Activated CD8-positive, alpha-beta memory T cell treated with anti-CD3 and anti-CD28 coated beads, Interleukin-2, amount 10 ng/mL, durations not matched to agents 7 days and 5 days (primary cell): ENCODE data around the gene TYRP1. TPM values are rescaled to one million over a fixed set of nuclear protein-coding genes. Genes with fewer than 3 reads are reported as not detected.
"Not testable (repeated sequence)": the region's sequence is repeated elsewhere in the genome, so short reads cannot be mapped to it uniquely, and the experiment has no call there.

ENCODE experiments used
- ATAC-seq: fragments of 150-1000 bp; cut with Tn5 transposase; one replicate; pipeline ENCODE4 v1.10.0; 2021; ENCODE audit warnings: moderate library complexity
- CTCF ChIA-PET: fragments of 350-600 bp; sonication (Branson Sonifier 250); formaldehyde crosslinking; loops from one replicate; lab custom pipeline; 2021; ENCODE audit warnings: antibody characterized with exemption; lab: Charles Lee
- DNase-seq: peaks from one replicate; pipeline ENCODE4 v3.0.0-alpha.2; 2020
- H3K27ac Mint-ChIP-seq: one replicate; pipeline ENCODE4 v1.8.0; 2021; ENCODE audit warnings: mild to moderate bottlenecking, mixed read lengths
- H3K27me3 Mint-ChIP-seq: one replicate; pipeline ENCODE4 v1.8.0; 2021; ENCODE audit warnings: mixed read lengths
- H3K36me3 Mint-ChIP-seq: one replicate; pipeline ENCODE4 v1.8.0; 2021; ENCODE audit warnings: mild to moderate bottlenecking, mixed read lengths
- H3K4me1 Mint-ChIP-seq: one replicate; pipeline ENCODE4 v1.8.0; 2021; ENCODE audit warnings: mixed read lengths
- H3K4me3 Mint-ChIP-seq: one replicate; pipeline ENCODE4 v1.8.0; 2021; ENCODE audit warnings: mild to moderate bottlenecking, moderate library complexity, mixed read lengths
- H3K9me3 Mint-ChIP-seq: one replicate; pipeline ENCODE4 v1.8.0; 2022; ENCODE audit warnings: low read depth, mixed read lengths
- total RNA-seq, 2 experiments: library from RNA; stranded (reverse); gene quantifications; one replicate each; pipeline ENCODE4 v1.2.3, GENCODE V29; 2021

TYRP1 gene
- total RNA-seq, 2 experiments from 2014 or later = not detected

DNA sequence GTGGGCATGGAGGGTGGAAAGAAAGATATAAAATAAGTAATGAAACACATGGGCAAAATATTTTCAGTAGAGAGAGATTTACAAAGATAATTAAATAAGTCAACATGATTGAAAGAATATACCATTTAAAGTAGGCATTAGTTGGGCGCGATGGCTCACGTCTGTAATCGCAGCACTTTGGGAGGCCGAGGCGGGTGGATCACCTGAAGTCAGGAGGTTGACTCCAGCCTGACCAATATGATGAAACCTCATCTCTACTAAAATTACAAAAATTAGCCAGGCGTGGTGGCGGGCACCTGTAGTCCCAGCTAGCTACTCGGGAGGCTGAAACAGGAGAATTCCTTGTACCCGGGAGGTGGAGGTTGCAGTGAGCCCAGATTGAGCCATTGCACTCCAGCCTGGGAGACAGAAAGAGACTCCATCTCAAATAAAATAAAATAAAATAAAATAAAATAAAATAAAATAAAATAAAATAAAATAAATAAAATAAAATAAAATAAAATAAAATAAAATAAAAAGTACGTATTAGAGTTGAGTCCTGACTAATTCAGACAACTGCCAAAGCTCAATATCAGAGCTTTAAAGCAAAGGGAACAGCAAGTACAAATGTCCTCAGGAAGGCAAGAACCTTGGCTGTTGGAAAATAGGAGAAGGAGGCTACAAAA, 15.6 kb upstream of the TYRP1 start:
- H3K4me1 Mint-ChIP-seq, H3K27me3 Mint-ChIP-seq, H3K36me3 Mint-ChIP-seq, H3K4me3 Mint-ChIP-seq, ATAC-seq, DNase-seq, CTCF ChIA-PET, H3K27ac Mint-ChIP-seq: not testable (repeated sequence)
- peaks cover 14% of the 10 kb centered on the region for H3K9me3 Mint-ChIP-seq

GRCh38 chr9:12680341-12680740, 12.8 kb upstream of the TYRP1 start:
- ATAC-seq (no peak), DNase-seq (no peak)
- Mint-ChIP-seq H3K9me3 (peaks cover 21% of the 10 kb centered on the region), H3K27me3 (no peaks in the 10 kb centered on the region), H3K4me3 (no peak overlapping the region), H3K27ac (no peak overlapping the region), H3K36me3 (no peaks in the 10 kb centered on the region), H3K4me1 (no peaks in the 10 kb centered on the region)
- CTCF ChIA-PET = no interaction called here

DNA sequence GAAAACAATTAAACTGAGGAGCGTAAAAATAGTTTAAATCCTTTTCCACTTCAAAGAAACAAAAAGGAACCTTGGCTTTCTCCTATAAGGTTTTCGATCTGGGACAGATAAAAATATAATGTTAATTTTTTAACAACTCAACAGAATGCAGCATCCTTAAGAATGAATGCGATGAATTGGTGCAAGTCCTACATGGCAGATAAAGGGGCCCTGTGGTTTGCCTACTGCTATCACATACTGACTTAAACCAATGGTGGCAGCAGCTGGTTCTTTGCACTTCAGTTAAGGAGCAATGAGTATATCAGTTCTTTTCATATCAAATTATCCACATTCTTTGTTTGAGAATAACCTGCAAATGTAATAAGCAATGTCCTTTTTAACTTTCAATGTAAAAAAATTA, 12.4 kb upstream of the TYRP1 start:
- Mint-ChIP-seq H3K27me3 (no peaks in the 10 kb centered on the region), H3K9me3 (peaks cover 21% of the 10 kb centered on the region), H3K4me3 (no peak overlapping the region), H3K36me3 (no peaks in the 10 kb centered on the region), H3K27ac (no peak overlapping the region), H3K4me1 (no peaks in the 10 kb centered on the region)
- ATAC-seq (no peak), DNase-seq (no peak)
- CTCF ChIA-PET = no interaction called here

- H3K9me3 Mint-ChIP-seq = peaks cover 20% of the 10 kb centered on the region
- no peak overlapping the region for H3K27ac Mint-ChIP-seq
- no peaks in the 10 kb centered on the region for H3K4me1 Mint-ChIP-seq
- H3K27me3 Mint-ChIP-seq = no peaks in the 10 kb centered on the region
- CTCF ChIA-PET = no interaction called here
- H3K4me3 Mint-ChIP-seq = no peak overlapping the region
- no peak for DNase-seq
- no peak for ATAC-seq
- no peaks in the 10 kb centered on the region for H3K36me3 Mint-ChIP-seq
Observed at GRCh38 chr9:12681620-12682019, 11.6 kb upstream of the TYRP1 start.

DNA sequence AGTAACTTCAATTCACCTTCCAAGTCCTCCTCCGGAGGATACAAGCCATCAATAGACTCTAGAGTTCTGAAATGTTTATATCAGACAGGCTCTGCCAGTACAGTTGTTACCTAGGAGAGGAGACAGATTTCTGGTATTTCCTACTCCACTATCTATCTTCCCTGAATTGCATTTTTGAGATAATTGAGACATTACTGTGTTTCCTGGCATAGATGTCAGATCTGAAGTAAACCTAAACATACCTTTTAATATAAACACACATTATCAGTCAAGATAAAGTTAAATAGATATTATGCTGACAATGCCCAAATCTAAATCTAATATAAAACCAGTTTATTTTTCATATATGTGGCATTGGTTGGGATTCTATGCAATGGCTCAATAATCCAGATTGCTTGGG, 8.2 kb upstream of the TYRP1 start:
- CTCF ChIA-PET = no interaction called here
- no peak for DNase-seq
- Mint-ChIP-seq H3K27ac (no peak overlapping the region), H3K27me3 (no peaks in the 10 kb centered on the region), H3K4me3 (no peak overlapping the region), H3K4me1 (no peaks in the 10 kb centered on the region), H3K9me3 (peaks cover 14% of the 10 kb centered on the region), H3K36me3 (no peaks in the 10 kb centered on the region)
- no peak for ATAC-seq

DNA sequence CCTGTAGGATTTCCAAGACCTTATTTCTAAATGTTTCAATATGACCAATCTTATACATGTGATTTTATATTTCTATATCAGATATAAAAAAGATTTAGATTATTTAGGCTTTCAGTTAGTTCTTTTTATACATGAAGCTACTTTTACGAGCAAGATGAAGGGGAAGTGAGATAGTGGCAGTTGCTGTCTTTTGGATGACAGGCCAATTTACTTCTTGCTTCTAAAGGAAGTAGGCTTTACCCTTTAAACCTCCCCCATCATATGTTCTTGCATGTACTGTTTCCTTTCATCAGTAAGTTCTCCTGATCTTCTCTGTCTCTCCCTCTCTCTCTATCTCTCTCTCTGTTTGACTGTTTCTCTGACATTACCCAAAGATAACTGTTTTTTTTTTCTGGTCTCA, 4.0 kb upstream of the TYRP1 start:
- no peak for DNase-seq
- Mint-ChIP-seq H3K9me3 (peaks cover 4% of the 10 kb centered on the region), H3K4me1 (no peaks in the 10 kb centered on the region), H3K36me3 (no peaks in the 10 kb centered on the region), H3K4me3 (no peak overlapping the region), H3K27me3 (no peaks in the 10 kb centered on the region), H3K27ac (no peak overlapping the region)
- CTCF ChIA-PET = no interaction called here
- ATAC-seq = no peak

DNA sequence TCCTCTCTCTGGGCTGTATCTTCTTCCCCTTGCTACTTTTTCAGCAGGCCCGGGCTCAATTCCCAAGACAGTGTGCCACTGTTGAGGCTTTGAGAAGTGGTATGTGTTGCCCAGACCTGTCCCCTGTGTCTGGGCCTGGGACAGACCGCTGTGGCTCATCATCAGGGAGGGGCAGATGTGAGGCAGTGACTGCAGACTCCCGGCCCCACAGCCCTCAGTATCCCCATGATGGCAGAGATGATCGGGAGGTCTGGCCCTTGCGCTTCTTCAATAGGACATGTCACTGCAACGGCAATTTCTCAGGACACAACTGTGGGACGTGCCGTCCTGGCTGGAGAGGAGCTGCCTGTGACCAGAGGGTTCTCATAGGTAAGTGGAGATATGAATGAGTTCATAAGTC, 828 bp downstream of the TYRP1 start:
- Mint-ChIP-seq H3K27ac (no peak overlapping the region), H3K4me1 (no peaks in the 10 kb centered on the region), H3K4me3 (no peak overlapping the region), H3K9me3 (peaks cover 4% of the 10 kb centered on the region), H3K36me3 (no peaks in the 10 kb centered on the region), H3K27me3 (no peaks in the 10 kb centered on the region)
- ATAC-seq (no peak), DNase-seq (no peak)
- CTCF ChIA-PET = no interaction called here

GRCh38 chr9:12695474-12695873, 2.3 kb downstream of the TYRP1 start:
- no peak overlapping the region for H3K4me3 Mint-ChIP-seq
- ATAC-seq (no peak), DNase-seq (no peak)
- peaks cover 4% of the 10 kb centered on the region for H3K9me3 Mint-ChIP-seq
- H3K27me3 Mint-ChIP-seq = no peaks in the 10 kb centered on the region
- CTCF ChIA-PET = no interaction called here
- no peaks in the 10 kb centered on the region for H3K36me3 Mint-ChIP-seq
- H3K4me1 Mint-ChIP-seq = no peaks in the 10 kb centered on the region
- no peak overlapping the region for H3K27ac Mint-ChIP-seq

GRCh38 chr9:12696931-12697622, 3.9 kb downstream of the TYRP1 start:
- no peak for DNase-seq
- CTCF ChIA-PET = no interaction called here
- no peaks in the 10 kb centered on the region for H3K36me3 Mint-ChIP-seq
- H3K9me3 Mint-ChIP-seq = peaks cover 4% of the 10 kb centered on the region
- H3K4me3 Mint-ChIP-seq = no peak overlapping the region
- H3K4me1 Mint-ChIP-seq = no peaks in the 10 kb centered on the region
- H3K27ac Mint-ChIP-seq = no peak overlapping the region
- H3K27me3 Mint-ChIP-seq = no peaks in the 10 kb centered on the region
- no peak for ATAC-seq

DNA sequence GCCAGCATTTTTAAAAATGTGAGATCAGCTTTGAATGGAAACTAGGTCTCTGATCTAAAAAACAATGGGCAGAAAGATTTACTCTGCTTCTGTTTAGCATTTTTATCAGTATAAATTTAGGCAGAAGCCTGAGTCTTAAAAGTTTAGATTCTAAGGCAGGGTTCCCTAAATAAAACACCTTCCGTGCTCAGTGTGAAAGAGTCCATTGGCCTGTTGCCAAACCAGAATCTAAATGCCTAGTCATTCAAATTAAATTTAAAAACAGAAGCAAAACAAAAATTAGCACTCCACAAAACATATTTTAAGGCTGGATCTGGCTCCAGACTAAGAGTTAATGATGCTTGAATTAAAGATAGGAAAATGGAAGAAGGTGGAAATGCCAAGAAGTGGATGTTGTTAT, 4.5 kb downstream of the TYRP1 start:
- H3K27ac Mint-ChIP-seq = no peak overlapping the region
- DNase-seq = no peak
- CTCF ChIA-PET = no interaction called here
- H3K4me1 Mint-ChIP-seq = no peaks in the 10 kb centered on the region
- ATAC-seq = no peak
- H3K36me3 Mint-ChIP-seq = no peaks in the 10 kb centered on the region
- H3K27me3 Mint-ChIP-seq = no peaks in the 10 kb centered on the region
- peaks cover 4% of the 10 kb centered on the region for H3K9me3 Mint-ChIP-seq
- H3K4me3 Mint-ChIP-seq = no peak overlapping the region

- DNase-seq = no peak
- ATAC-seq = no peak
- CTCF ChIA-PET = no interaction called here
- Mint-ChIP-seq H3K36me3 (no peaks in the 10 kb centered on the region), H3K27ac (no peak overlapping the region), H3K4me3 (no peak overlapping the region), H3K27me3 (no peaks in the 10 kb centered on the region), H3K4me1 (no peaks in the 10 kb centered on the region), H3K9me3 (peaks cover 4% of the 10 kb centered on the region)
Observed at GRCh38 chr9:12698266-12698665, 5.1 kb downstream of the TYRP1 start.

DNA sequence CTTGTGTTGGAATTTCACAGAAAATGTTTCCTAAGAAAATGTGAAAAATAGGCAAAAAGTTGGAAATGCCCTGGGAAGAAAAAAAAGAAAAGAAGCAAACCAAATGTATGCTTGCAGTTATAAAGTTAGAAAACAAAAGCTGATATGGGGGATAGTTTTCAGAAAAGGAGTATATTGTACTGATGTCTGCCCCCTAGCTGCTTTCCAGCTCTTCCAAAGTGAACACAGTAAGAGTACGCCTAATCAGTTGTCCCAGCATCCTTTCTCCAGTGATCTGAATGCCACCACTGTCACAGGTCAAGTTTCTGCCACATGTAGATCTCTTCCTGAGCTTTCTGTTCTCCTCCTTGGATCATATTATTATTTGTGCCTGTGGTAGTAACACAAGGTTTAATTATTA, 5.8 kb downstream of the TYRP1 start:
- CTCF ChIA-PET = no interaction called here
- no peaks in the 10 kb centered on the region for H3K4me1 Mint-ChIP-seq
- H3K4me3 Mint-ChIP-seq = no peak overlapping the region
- ATAC-seq (no peak), DNase-seq (no peak)
- H3K36me3 Mint-ChIP-seq = no peaks in the 10 kb centered on the region
- H3K27me3 Mint-ChIP-seq = no peaks in the 10 kb centered on the region
- peaks cover 4% of the 10 kb centered on the region for H3K9me3 Mint-ChIP-seq
- no peak overlapping the region for H3K27ac Mint-ChIP-seq

DNA sequence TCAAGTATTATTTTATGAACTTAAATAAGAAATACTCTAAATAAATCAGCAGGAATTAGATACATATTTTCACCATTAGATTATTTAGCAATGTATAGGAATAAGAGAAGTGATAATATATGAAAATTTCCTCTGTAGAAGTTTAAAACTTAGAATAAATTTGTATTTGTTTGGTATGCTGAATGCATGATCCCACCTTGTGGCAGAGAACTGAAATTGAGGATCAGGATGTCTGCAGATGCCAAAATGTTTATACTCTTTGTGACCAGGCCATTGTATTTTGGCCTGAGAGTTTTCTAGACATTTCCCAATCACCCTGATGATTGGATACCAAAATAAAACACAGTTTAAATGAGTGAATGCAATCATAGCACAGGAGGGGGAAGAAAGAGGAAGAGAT, 6.3 kb downstream of the TYRP1 start:
- Mint-ChIP-seq H3K27me3 (no peaks in the 10 kb centered on the region), H3K36me3 (no peaks in the 10 kb centered on the region), H3K4me1 (no peaks in the 10 kb centered on the region), H3K4me3 (no peak overlapping the region), H3K9me3 (peaks cover 4% of the 10 kb centered on the region), H3K27ac (no peak overlapping the region)
- no peak for DNase-seq
- no peak for ATAC-seq
- CTCF ChIA-PET = no interaction called here

DNA sequence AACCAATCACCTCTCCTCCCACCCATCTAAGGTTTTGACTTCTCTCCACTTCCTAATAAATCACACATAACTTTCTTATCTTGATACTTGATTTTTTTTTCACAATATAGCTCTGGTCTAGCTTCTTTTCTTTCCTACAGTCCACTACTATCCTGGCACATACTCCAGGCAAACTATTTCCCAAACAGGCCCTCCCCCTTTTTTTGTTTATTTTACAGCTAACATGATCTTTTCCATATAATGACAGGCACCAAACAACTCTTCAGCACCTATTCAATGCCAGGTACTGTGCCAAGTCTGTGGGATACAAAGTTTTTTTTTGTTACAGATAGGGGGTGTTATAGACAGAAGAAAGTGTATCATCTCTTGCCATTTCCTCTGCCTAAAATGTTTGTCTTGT, 7.9 kb downstream of the TYRP1 start:
- H3K4me1 Mint-ChIP-seq = no peaks in the 10 kb centered on the region
- no peaks in the 10 kb centered on the region for H3K27me3 Mint-ChIP-seq
- no peak overlapping the region for H3K27ac Mint-ChIP-seq
- DNase-seq (no peak), ATAC-seq (no peak)
- H3K9me3 Mint-ChIP-seq = peaks cover 1% of the 10 kb centered on the region
- no peaks in the 10 kb centered on the region for H3K36me3 Mint-ChIP-seq
- no peak overlapping the region for H3K4me3 Mint-ChIP-seq
- CTCF ChIA-PET = no interaction called here
